Measurements from ENCODE around the gene OR52M1. TPM values are rescaled to one million over a fixed set of nuclear protein-coding genes. Genes with fewer than 3 reads are reported as not detected.

Gene OR52M1
- polyA plus RNA-seq, 3 donors, result not detected

DNA sequence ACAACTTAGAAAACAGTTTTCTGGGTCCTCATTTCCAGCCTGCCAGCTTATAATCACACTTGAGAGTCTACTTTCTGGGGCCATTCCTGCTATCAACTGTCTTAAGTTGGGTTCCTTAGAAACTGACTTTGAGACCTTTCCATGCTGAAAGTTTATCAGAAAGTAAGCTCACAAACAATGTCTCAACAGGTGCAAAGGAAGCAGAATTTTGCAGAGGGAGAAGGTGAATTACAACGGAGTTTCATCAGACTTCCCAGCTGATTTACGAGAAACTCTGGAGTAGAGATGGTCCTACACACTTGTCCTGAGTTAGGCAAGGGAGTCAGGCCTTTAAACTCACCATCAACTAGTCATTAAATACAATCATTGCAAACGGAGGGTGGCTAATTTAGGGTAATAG lies 31.9 kb downstream of the OR52M1 start:
- no peak overlapping the region for H3K27ac Mint-ChIP-seq
- Histone ChIP-seq H3K4me3 (replicated peaks in 1 of 3; ENCODE audit: low read depth in 2 of 3, low read length in 3 of 3) (no peak overlapping the region), H3K9me3 (replicated peaks in 1 of 2; ENCODE audit: control insufficient read depth in 1 of 2, insufficient read depth in 1 of 2, low read length in 2 of 2) (no peaks in the 10 kb centered on the region), H3K4me2 (replicated peaks; ENCODE audit: extremely low read depth, low read length, poor library complexity, severe bottlenecking) (no peak overlapping the region), H4K20me1 (ENCODE audit: insufficient read depth, low read length) (no peaks in the 10 kb centered on the region), H3K4me1 (ENCODE audit: control insufficient read depth in 1 of 2, insufficient read depth in 2 of 2, low read length in 2 of 2) (no peaks in the 10 kb centered on the region), H3K79me2 (ENCODE audit: insufficient read depth, low read length) (no peaks in the 10 kb centered on the region), H3K27me3 (ENCODE audit: control insufficient read depth in 2 of 2, insufficient read depth in 2 of 2, low read length in 2 of 2) (peaks cover 37 to 43% of the 10 kb centered on the region in 2 donors), H3K27ac (ENCODE audit: low read depth in 1 of 2, low read length in 2 of 2) (no peak overlapping the region), H2AFZ (ENCODE audit: insufficient read depth, low read depth, low read length, poor library complexity, severe bottlenecking) (no peak overlapping the region), H3K36me3 (replicated peaks in 1 of 2; ENCODE audit: control insufficient read depth in 1 of 2, insufficient read depth in 2 of 2, low read length in 2 of 2) (no peaks in the 10 kb centered on the region), H3K9ac (ENCODE audit: insufficient read depth, low read length, poor library complexity, severe bottlenecking) (no peak overlapping the region)
- TF ChIP-seq, protein P1, sequence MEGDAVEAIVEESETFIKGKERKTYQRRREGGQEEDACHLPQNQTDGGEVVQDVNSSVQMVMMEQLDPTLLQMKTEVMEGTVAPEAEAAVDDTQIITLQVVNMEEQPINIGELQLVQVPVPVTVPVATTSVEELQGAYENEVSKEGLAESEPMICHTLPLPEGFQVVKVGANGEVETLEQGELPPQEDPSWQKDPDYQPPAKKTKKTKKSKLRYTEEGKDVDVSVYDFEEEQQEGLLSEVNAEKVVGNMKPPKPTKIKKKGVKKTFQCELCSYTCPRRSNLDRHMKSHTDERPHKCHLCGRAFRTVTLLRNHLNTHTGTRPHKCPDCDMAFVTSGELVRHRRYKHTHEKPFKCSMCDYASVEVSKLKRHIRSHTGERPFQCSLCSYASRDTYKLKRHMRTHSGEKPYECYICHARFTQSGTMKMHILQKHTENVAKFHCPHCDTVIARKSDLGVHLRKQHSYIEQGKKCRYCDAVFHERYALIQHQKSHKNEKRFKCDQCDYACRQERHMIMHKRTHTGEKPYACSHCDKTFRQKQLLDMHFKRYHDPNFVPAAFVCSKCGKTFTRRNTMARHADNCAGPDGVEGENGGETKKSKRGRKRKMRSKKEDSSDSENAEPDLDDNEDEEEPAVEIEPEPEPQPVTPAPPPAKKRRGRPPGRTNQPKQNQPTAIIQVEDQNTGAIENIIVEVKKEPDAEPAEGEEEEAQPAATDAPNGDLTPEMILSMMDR (IDR thresholded peaks at IDR 0.05), result no peak
- H3K27me3 Mint-ChIP-seq (ENCODE audit: low read depth in 3 of 3), result peaks cover 23 to 71% (median 29%) of the 10 kb centered on the region in 3 donors
- H3K4me1 Mint-ChIP-seq, result peaks cover 4% of the 10 kb centered on the region
- DNase-seq, result no peak
- H3K4me3 Mint-ChIP-seq, result no peak overlapping the region
- no peaks in the 10 kb centered on the region for H3K36me3 Mint-ChIP-seq
- H3K9me3 Mint-ChIP-seq, result no peaks in the 10 kb centered on the region
- intact Hi-C loops (cut with micrococcal nuclease), result no loop called here
- WGBS (ENCODE audit: insufficient coverage), result no CpG with 5 or more reads among the region's 3 CpGs

DNA sequence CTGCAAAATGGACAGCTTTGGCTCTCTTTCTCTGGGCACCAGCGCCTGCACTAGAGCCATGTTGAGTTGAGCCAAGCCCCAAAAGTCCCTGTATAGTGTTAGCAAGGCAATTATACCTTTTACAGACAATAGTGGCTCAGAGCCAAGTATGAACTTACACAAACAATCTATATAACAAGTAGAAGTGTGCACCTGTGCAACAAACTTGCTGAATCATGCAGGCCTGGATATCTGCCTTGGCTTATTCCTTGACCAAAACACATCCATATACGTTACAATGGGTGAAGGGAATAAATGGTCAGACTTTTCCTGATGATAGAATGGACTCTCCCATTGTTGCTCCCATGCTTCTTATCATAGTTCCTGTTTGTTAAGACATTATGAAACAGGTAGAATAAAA lies 32.8 kb downstream of the OR52M1 start:
- Histone ChIP-seq H3K27ac (ENCODE audit: low read depth in 1 of 2, low read length in 2 of 2) (no peak overlapping the region), H3K4me2 (replicated peaks; ENCODE audit: extremely low read depth, low read length, poor library complexity, severe bottlenecking) (no peak overlapping the region), H3K9ac (ENCODE audit: insufficient read depth, low read length, poor library complexity, severe bottlenecking) (no peak overlapping the region), H3K9me3 (replicated peaks in 1 of 2; ENCODE audit: control insufficient read depth in 1 of 2, insufficient read depth in 1 of 2, low read length in 2 of 2) (no peaks in the 10 kb centered on the region), H3K4me3 (replicated peaks in 1 of 3; ENCODE audit: low read depth in 2 of 3, low read length in 3 of 3) (no peak overlapping the region), H4K20me1 (ENCODE audit: insufficient read depth, low read length) (no peaks in the 10 kb centered on the region), H3K36me3 (replicated peaks in 1 of 2; ENCODE audit: control insufficient read depth in 1 of 2, insufficient read depth in 2 of 2, low read length in 2 of 2) (no peaks in the 10 kb centered on the region), H3K4me1 (ENCODE audit: control insufficient read depth in 1 of 2, insufficient read depth in 2 of 2, low read length in 2 of 2) (no peaks in the 10 kb centered on the region), H2AFZ (ENCODE audit: insufficient read depth, low read depth, low read length, poor library complexity, severe bottlenecking) (no peak overlapping the region), H3K27me3 (ENCODE audit: control insufficient read depth in 2 of 2, insufficient read depth in 2 of 2, low read length in 2 of 2) (peaks cover 36 to 38% of the 10 kb centered on the region in 2 donors), H3K79me2 (ENCODE audit: insufficient read depth, low read length) (no peaks in the 10 kb centered on the region)
- TF ChIP-seq, protein P1 (IDR thresholded peaks at IDR 0.05), result no peak
- H3K27me3 Mint-ChIP-seq (ENCODE audit: low read depth in 3 of 3), result peaks cover 28 to 72% (median 29%) of the 10 kb centered on the region in 3 donors
- WGBS (ENCODE audit: insufficient coverage), result no CpG with 5 or more reads among the region's 2 CpGs
- H3K36me3 Mint-ChIP-seq, result no peaks in the 10 kb centered on the region
- DNase-seq, result no peak
- H3K27ac Mint-ChIP-seq, result no peak overlapping the region
- no peaks in the 10 kb centered on the region for H3K9me3 Mint-ChIP-seq
- peaks cover 4% of the 10 kb centered on the region for H3K4me1 Mint-ChIP-seq
- H3K4me3 Mint-ChIP-seq, result peak overlapping the region in 1 of 2 donors; percentile 33
- intact Hi-C loops (cut with micrococcal nuclease), result no loop called here
